ENCODE results near the gene GRIK4. TPM values are rescaled to one million over a fixed set of nuclear protein-coding genes. Genes with fewer than 3 reads are reported as not detected.

GRIK4 gene
- total and polyA plus RNA-seq, 4 donors: 0.05 to 0.25 (median 0.06) TPM; not detected in 1

DNA sequence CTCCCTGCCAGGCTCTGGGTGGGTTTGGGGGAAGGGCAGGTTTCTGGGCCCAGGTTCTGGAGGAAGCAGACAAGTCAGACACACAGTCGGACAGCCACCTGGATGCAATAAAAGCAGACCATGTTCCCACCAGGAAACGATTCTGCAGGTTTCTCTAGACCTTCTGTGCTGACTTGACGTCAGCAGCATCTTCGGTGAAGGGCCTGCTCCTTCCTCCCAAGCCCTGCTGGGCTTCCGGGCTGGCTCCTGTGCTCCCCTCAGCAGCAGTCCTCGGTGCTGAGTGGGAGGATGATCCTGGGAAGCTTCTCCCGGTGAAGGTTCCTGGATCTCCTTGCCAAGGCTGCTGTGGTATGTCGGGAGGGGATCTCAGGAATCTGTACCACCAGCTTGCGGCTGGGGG, 240.0 kb downstream of the GRIK4 start:
- DNase-seq (ENCODE audit: low spot score): no peak

GRCh38 chr11:120752668-120753067, 241.1 kb downstream of the GRIK4 start:
- no peak overlapping the region for H3K27ac ChIP-seq (ENCODE audit: low read depth in 1 of 2, low read length in 2 of 2)
- TF ChIP-seq HNF4G (IDR thresholded peaks at IDR 0.05): no peak
- no peak for TF ChIP-seq REST (IDR thresholded peaks at IDR 0.05)
- TF ChIP-seq HNF4A (conservative IDR thresholded peaks at IDR 0.05): no peak
- no peak for TF ChIP-seq ZBTB33 (IDR thresholded peaks at IDR 0.05)
- no peak for TF ChIP-seq RAD21 (IDR thresholded peaks at IDR 0.05)
- no peak for TF ChIP-seq TAF1 (conservative IDR thresholded peaks at IDR 0.05)
- TF ChIP-seq ATF3 (IDR thresholded peaks at IDR 0.05): no peak
- TF ChIP-seq CTCF (IDR thresholded peaks at IDR 0.05; ENCODE audit: low read depth, low read length, missing input control): no peak
- TF ChIP-seq FOXA2 (IDR thresholded peaks at IDR 0.05): no peak
- no peaks in the 10 kb centered on the region for H3K36me3 ChIP-seq (ENCODE audit: control insufficient read depth in 4 of 4, insufficient read depth in 3 of 4, low read depth in 1 of 4, low read length in 3 of 4)
- H3K9me3 ChIP-seq (ENCODE audit: control insufficient read depth in 4 of 4, low read length in 3 of 4): no peaks in the 10 kb centered on the region
- 93% methylated on average over 7 of the region's 7 CpGs for WGBS
- no peak overlapping the region for H3K4me3 ChIP-seq (ENCODE audit: low read depth in 1 of 3, low read length in 3 of 3)
- DNase-seq (ENCODE audit: low spot score): no peak
- no peaks in the 10 kb centered on the region for H3K4me1 ChIP-seq (ENCODE audit: control insufficient read depth in 4 of 4, insufficient read depth in 4 of 4, low read length in 3 of 4)
- no peak overlapping the region for H3K9ac ChIP-seq (ENCODE audit: low read depth in 1 of 2, low read length in 2 of 2)
- peaks cover 0 to 4% (median 0%) of the 10 kb centered on the region in 4 donors for H3K27me3 ChIP-seq (ENCODE audit: control insufficient read depth in 4 of 4, insufficient read depth in 4 of 4, low read length in 3 of 4)

More for the DNA sequence above, 240.0 kb downstream of the GRIK4 start:
- Histone ChIP-seq H3K9me3 (ENCODE audit: control insufficient read depth in 4 of 4, low read length in 3 of 4) (no peaks in the 10 kb centered on the region), H3K27ac (ENCODE audit: low read depth in 1 of 2, low read length in 2 of 2) (no peak overlapping the region), H3K27me3 (ENCODE audit: control insufficient read depth in 4 of 4, insufficient read depth in 4 of 4, low read length in 3 of 4) (peaks cover 0 to 4% (median 0%) of the 10 kb centered on the region in 4 donors), H3K9ac (ENCODE audit: low read depth in 1 of 2, low read length in 2 of 2) (no peak overlapping the region), H3K4me1 (ENCODE audit: control insufficient read depth in 4 of 4, insufficient read depth in 4 of 4, low read length in 3 of 4) (no peaks in the 10 kb centered on the region), H3K4me3 (ENCODE audit: low read depth in 1 of 3, low read length in 3 of 3) (no peak overlapping the region), H3K36me3 (ENCODE audit: control insufficient read depth in 4 of 4, insufficient read depth in 3 of 4, low read depth in 1 of 4, low read length in 3 of 4) (no peaks in the 10 kb centered on the region)
- WGBS: 74% methylated on average over 9 of the region's 9 CpGs
- TF ChIP-seq GABPA (IDR thresholded peaks at IDR 0.05 in 1 of 2, conservative IDR thresholded peaks at IDR 0.05 in 1 of 2) (no peak), SP1 (IDR thresholded peaks at IDR 0.05) (no peak)

All from liver (tissue), 9 donors.